BLaER1 treated with 17β-estradiol and CSF1 and Interleukin-3, amounts not matched to agents 10 nM and 100 nM (cell line): Measurements from ENCODE around the gene PBX3.

Experiments used
- H3K27ac ChIP-seq, 11 experiments: shearing (Covaris generic); formaldehyde crosslinking; 2 replicates each; pipeline ENCODE4 v1.8.1; 2022
- H3K27me3 ChIP-seq, 11 experiments: shearing (Covaris generic); formaldehyde crosslinking; 2 replicates each; pipeline ENCODE4 v1.8.1; 2022
- H3K36me3 ChIP-seq, 11 experiments: shearing (Covaris generic); formaldehyde crosslinking; 2 replicates each; pipeline ENCODE4 v1.8.1; 2022
- H3K4me1 ChIP-seq, 10 experiments: shearing (Covaris generic); formaldehyde crosslinking; 2 replicates each; pipeline ENCODE4 v1.8.1; 2022
- H3K4me2 ChIP-seq, 11 experiments: shearing (Covaris generic); formaldehyde crosslinking; 2 replicates each; pipeline ENCODE4 v1.8.1; 2022
- H3K4me3 ChIP-seq, 10 experiments: shearing (Covaris generic); formaldehyde crosslinking; 2 replicates each; pipeline ENCODE4 v1.8.1; 2022
- H3K9ac ChIP-seq, 11 experiments: shearing (Covaris generic); formaldehyde crosslinking; 2 replicates each; pipeline ENCODE4 v1.8.1; 2022
- H3K9me3 ChIP-seq, 11 experiments: shearing (Covaris generic); formaldehyde crosslinking; replicated peaks in 1 of 11; 2 replicates each; pipeline ENCODE4 v1.8.1; 2022
- H4K20me1 ChIP-seq, 11 experiments: shearing (Covaris generic); formaldehyde crosslinking; 2 replicates each; pipeline ENCODE4 v1.8.1; 2022
- Cebpa-rat ChIP-seq, 11 experiments: shearing (Covaris generic); IDR thresholded peaks; 2 replicates each; pipeline ENCODE4 v1.8.1; 2022

PBX3 gene

DNA sequence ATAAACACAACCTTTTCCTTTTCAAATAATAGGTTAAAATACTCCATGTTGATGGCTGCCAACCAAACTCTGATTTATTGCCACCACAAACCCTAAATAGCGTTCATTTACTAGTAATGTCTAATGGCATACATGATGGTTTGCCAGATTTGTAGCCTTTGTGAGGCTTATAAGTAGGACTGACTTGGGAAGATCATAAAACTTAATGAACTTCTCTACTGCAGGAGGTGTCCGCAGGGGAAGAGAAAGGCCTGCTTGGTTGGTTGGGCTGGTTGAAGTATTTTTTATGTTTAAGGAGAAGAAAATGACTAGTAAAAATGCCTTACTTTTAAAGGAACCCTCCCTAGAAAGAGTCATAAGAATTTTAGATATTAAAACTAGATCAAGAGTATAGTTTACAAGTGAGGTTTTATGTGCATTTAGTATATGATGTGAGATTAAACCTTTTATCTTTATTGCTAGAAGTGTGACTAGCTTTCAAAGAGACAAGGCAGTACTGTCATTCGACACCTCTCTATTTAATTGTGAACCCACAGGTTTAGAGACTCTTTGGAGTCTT lies 5.0 kb downstream of the PBX3 start:
- Histone ChIP-seq H3K9ac (no peak overlapping the region), H3K4me1 (peaks cover 7 to 20% (median 12%) of the 10 kb centered on the region in 10 experiments; a peak in 16 of 20 replicates), H3K4me2 (no peak overlapping the region), H3K27me3 (peaks cover 32 to 59% (median 51%) of the 10 kb centered on the region in 11 experiments), H3K4me3 (no peak overlapping the region), H4K20me1 (peaks cover 0 to 47% (median 20%) of the 10 kb centered on the region in 11 experiments; a peak in 15 of 22 replicates), H3K36me3 (peaks cover 0 to 33% (median 10%) of the 10 kb centered on the region in 11 experiments; a peak in 7 of 22 replicates), H3K9me3 (no peaks in the 10 kb centered on the region), H3K27ac (no peak overlapping the region)
- TF ChIP-seq Cebpa-rat (IDR thresholded peaks at IDR 0.05): no peak

DNA sequence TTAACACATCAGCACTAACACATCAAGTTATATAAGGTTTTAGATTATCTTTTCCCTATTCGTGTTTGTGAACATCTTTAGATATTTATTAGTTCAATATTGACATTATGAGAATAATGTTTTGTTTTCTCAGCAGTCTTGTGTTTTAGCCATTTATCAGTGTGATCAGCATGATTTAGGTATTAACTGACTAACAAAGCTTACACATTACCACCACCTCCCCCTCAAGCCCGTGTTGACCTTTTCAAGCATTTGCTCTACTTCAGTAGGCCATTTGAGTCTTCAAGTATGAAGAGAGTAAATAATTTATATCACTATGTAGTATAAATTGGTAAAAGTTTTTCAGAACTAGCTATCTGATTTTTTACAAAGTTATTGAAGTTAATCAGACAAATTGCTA lies 6.9 kb downstream of the PBX3 start:
- Histone ChIP-seq H3K9ac (no peak overlapping the region), H3K27ac (no peak overlapping the region), H3K4me1 (peaks cover 5 to 21% (median 10%) of the 10 kb centered on the region in 10 experiments), H3K4me3 (no peak overlapping the region), H3K27me3 (peaks cover 18 to 39% (median 32%) of the 10 kb centered on the region in 11 experiments), H3K36me3 (peaks cover 0 to 26% (median 10%) of the 10 kb centered on the region in 11 experiments; a peak in 7 of 22 replicates), H3K4me2 (no peak overlapping the region), H3K9me3 (no peaks in the 10 kb centered on the region), H4K20me1 (peaks cover 0 to 34% (median 10%) of the 10 kb centered on the region in 11 experiments; a peak in 10 of 22 replicates)
- TF ChIP-seq Cebpa-rat (IDR thresholded peaks at IDR 0.05): no peak

- Histone ChIP-seq H3K4me3 (no peak overlapping the region), H3K4me1 (peaks cover 6 to 25% (median 15%) of the 10 kb centered on the region in 10 experiments), H3K27ac (no peak overlapping the region), H3K27me3 (peaks cover 6 to 27% (median 20%) of the 10 kb centered on the region in 11 experiments), H3K36me3 (peaks cover 0 to 19% (median 7%) of the 10 kb centered on the region in 11 experiments; a peak in 7 of 22 replicates), H4K20me1 (peaks cover 0 to 22% (median 5%) of the 10 kb centered on the region in 11 experiments; a peak in 9 of 22 replicates), H3K9me3 (no peaks in the 10 kb centered on the region), H3K4me2 (no peak overlapping the region), H3K9ac (no peak overlapping the region)
- TF ChIP-seq Cebpa-rat (IDR thresholded peaks at IDR 0.05): no peak
Observed at GRCh38 chr9:125755340-125755739, 8.2 kb downstream of the PBX3 start.

- peaks cover 6 to 30% (median 16%) of the 10 kb centered on the region in 10 experiments; a peak in 19 of 20 replicates for H3K4me1 ChIP-seq
- peaks cover 0 to 14% (median 2%) of the 10 kb centered on the region in 11 experiments; a peak in 4 of 22 replicates for H3K36me3 ChIP-seq
- H3K27me3 ChIP-seq: peaks cover 0 to 15% (median 8%) of the 10 kb centered on the region in 11 experiments; a peak in 13 of 22 replicates
- H3K4me2 ChIP-seq: no peak overlapping the region
- H3K4me3 ChIP-seq: no peak overlapping the region
- H4K20me1 ChIP-seq: peaks cover 0 to 12% (median 0%) of the 10 kb centered on the region in 11 experiments; a peak in 3 of 22 replicates
- TF ChIP-seq Cebpa-rat (IDR thresholded peaks at IDR 0.05): no peak
- H3K27ac ChIP-seq: no peak overlapping the region
- H3K9me3 ChIP-seq: no peaks in the 10 kb centered on the region
- H3K9ac ChIP-seq: no peak overlapping the region
Observed at GRCh38 chr9:125756518-125756917, 9.3 kb downstream of the PBX3 start.

DNA sequence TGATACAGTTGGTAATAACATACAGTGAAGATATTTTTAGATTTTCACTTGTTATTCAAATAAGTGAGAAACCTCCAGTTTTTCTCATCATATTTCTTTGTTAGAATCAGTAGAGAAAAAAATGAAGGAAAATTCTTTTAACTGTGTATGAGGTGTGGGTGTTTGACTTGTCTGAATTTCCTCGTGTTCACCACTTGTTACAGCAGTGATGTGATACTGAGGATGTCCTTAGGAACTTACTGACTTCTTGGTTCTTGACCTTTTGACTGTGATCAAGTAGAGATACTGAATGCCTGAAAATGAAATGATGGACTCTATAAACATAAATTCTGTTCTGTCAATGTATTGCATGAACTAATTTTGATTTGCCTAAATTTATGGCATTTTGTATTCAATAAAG lies 10.7 kb downstream of the PBX3 start:
- Histone ChIP-seq H3K27me3 (peaks cover 0 to 5% (median 0%) of the 10 kb centered on the region in 11 experiments; a peak in 4 of 22 replicates), H3K4me2 (no peak overlapping the region), H4K20me1 (peaks cover 0 to 5% (median 0%) of the 10 kb centered on the region in 11 experiments; a peak in 3 of 22 replicates), H3K4me1 (peaks cover 6 to 43% (median 18%) of the 10 kb centered on the region in 10 experiments; a peak in 19 of 20 replicates), H3K9ac (no peak overlapping the region), H3K27ac (no peak overlapping the region), H3K4me3 (no peak overlapping the region), H3K9me3 (no peaks in the 10 kb centered on the region), H3K36me3 (peaks cover 0 to 12% (median 2%) of the 10 kb centered on the region in 11 experiments; a peak in 3 of 22 replicates)
- no peak for TF ChIP-seq Cebpa-rat (IDR thresholded peaks at IDR 0.05)

GRCh38 chr9:125758986-125759763 lies 12.0 kb downstream of the PBX3 start:
- peak overlapping the region in 7 of 11 experiments; percentile 18 to 70 (median 34); a peak in 13 of 22 replicates for H3K27ac ChIP-seq
- H3K36me3 ChIP-seq: peaks cover 0 to 9% (median 0%) of the 10 kb centered on the region in 11 experiments; a peak in 2 of 22 replicates
- H3K9me3 ChIP-seq: no peaks in the 10 kb centered on the region
- H3K4me2 ChIP-seq: peak overlapping the region in 10 of 11 experiments; percentile 6 to 79 (median 64); a peak in 18 of 22 replicates
- H3K27me3 ChIP-seq: no peaks in the 10 kb centered on the region
- peak in 7 of 11 experiments; percentile 22 to 71 (median 48); a peak in 7 of 22 replicates for TF ChIP-seq Cebpa-rat (IDR thresholded peaks at IDR 0.05)
- peak overlapping the region in 1 of 10 experiments; percentile 25; a peak in 2 of 20 replicates for H3K4me3 ChIP-seq
- peaks cover 6 to 46% (median 18%) of the 10 kb centered on the region in 10 experiments; a peak in 19 of 20 replicates for H3K4me1 ChIP-seq
- peaks cover 0 to 5% (median 0%) of the 10 kb centered on the region in 11 experiments; a peak in 3 of 22 replicates for H4K20me1 ChIP-seq
- peak overlapping the region in 5 of 11 experiments; percentile 9 to 54 (median 49); a peak in 9 of 22 replicates for H3K9ac ChIP-seq

DNA sequence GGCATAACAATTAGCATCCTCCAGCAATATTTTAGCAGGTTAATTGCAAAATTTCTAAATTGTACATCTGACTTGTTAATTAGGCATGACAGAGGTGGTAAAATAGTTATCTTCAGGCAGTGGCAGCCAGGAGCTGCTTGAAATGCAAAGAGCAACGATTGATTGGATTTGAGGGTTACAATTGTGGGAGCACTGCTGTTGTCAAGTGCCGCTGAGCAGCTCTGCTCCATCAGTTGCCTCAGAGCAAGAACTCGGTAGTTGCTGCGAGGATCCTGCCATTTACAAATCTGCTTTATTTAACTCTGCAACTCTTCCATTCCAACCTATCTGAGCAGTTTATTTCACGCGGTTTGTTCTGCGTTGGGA lies 12.6 kb downstream of the PBX3 start:
- Histone ChIP-seq H3K27me3 (no peaks in the 10 kb centered on the region), H3K4me1 (peaks cover 6 to 46% (median 18%) of the 10 kb centered on the region in 10 experiments; a peak in 19 of 20 replicates), H3K9ac (peak overlapping the region in 3 of 11 experiments; percentile 47 to 54 (median 49); a peak in 7 of 22 replicates), H3K9me3 (no peaks in the 10 kb centered on the region), H3K4me3 (peak overlapping the region in 1 of 10 experiments; percentile 25; a peak in 1 of 20 replicates), H4K20me1 (peaks cover 0 to 5% (median 0%) of the 10 kb centered on the region in 11 experiments; a peak in 2 of 22 replicates), H3K4me2 (peak overlapping the region in 10 of 11 experiments; percentile 6 to 79 (median 64); a peak in 16 of 22 replicates), H3K27ac (peak overlapping the region in 6 of 11 experiments; percentile 0 to 70 (median 50); a peak in 10 of 22 replicates), H3K36me3 (peaks cover 0 to 9% (median 0%) of the 10 kb centered on the region in 11 experiments; a peak in 2 of 22 replicates)
- no peak for TF ChIP-seq Cebpa-rat (IDR thresholded peaks at IDR 0.05)

DNA sequence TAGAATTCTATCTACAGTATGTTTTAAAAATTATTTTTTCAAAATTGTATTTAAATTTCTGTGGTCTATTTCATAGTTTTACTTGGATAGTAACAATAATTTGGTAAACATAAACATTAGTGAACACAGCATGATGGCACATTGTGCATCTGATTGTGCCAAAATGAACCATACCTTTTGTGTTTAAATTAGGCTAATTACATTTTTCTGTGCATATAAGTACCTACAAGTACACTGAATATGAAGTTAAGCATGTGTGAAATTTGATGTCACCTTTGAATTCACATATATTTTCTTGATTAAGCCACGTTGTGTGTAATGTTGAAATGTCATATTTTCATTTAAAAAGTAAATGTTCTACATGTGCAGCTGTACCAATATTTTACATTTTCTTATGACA lies 13.4 kb downstream of the PBX3 start:
- Histone ChIP-seq H3K4me2 (no peak overlapping the region), H3K9me3 (no peaks in the 10 kb centered on the region), H3K9ac (no peak overlapping the region), H3K36me3 (peaks cover 0 to 9% (median 0%) of the 10 kb centered on the region in 11 experiments; a peak in 2 of 22 replicates), H4K20me1 (peaks cover 0 to 5% (median 0%) of the 10 kb centered on the region in 11 experiments; a peak in 1 of 22 replicates), H3K4me3 (no peak overlapping the region), H3K27me3 (no peaks in the 10 kb centered on the region), H3K27ac (no peak overlapping the region), H3K4me1 (peaks cover 6 to 46% (median 18%) of the 10 kb centered on the region in 10 experiments; a peak in 19 of 20 replicates)
- no peak for TF ChIP-seq Cebpa-rat (IDR thresholded peaks at IDR 0.05)
